ENCODE results near the gene ILKAP.

DNA sequence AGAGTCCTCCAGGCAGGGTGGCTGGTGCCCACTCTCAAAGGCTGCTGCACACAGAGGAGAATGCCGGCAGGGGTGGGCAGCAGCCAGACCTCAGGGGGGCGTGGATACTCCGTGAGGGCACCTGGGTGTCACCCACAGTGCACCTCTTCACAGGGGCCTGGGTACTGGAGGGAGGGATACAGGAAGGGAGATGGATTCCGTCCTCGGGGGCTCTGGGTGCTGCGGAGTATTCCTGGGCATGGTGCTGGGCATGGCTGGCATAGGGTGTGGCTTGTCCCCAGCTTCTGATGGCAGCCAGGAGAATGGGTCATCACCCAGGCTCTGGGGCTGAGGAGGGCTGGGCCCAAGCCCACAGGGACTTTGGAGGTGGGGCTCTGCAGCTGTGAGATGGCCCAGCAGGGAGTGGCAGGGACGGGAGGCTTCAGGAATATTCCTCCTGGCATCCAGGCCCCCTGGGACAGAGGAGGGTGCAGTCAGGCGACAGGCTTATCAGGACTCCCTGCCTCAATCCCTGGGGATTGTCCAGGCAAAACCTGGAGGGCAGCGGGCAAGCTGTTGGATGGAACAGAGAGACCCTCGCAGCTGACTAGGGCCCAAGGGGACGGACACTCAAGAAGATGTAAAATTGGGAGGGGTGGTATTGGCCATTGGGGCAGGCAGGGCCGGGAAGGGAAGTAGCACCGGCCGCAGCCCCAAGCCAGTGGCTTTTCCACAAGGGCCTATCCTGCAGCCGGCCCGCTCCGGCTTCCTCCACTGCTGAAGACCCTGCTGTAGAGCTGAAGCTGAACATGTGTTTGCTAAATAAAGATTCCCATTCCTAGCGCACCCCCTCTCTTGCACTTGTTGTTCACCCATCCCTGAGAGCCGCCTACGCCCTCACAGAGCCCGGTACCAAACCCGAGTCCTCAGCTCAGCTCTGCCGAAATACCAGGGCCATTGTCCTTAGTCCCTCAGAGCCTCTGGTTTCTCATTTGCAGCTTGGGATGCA is 70.7 kb downstream of the ILKAP start:
- TF ChIP-seq, protein P1, sequence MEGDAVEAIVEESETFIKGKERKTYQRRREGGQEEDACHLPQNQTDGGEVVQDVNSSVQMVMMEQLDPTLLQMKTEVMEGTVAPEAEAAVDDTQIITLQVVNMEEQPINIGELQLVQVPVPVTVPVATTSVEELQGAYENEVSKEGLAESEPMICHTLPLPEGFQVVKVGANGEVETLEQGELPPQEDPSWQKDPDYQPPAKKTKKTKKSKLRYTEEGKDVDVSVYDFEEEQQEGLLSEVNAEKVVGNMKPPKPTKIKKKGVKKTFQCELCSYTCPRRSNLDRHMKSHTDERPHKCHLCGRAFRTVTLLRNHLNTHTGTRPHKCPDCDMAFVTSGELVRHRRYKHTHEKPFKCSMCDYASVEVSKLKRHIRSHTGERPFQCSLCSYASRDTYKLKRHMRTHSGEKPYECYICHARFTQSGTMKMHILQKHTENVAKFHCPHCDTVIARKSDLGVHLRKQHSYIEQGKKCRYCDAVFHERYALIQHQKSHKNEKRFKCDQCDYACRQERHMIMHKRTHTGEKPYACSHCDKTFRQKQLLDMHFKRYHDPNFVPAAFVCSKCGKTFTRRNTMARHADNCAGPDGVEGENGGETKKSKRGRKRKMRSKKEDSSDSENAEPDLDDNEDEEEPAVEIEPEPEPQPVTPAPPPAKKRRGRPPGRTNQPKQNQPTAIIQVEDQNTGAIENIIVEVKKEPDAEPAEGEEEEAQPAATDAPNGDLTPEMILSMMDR (IDR thresholded peaks at IDR 0.05) = no peak
- TF ChIP-seq POLR2AphosphoS5 (IDR thresholded peaks at IDR 0.05; ENCODE audit: insufficient read depth in 1 of 2, low read depth in 1 of 2) (no peak), POLR2A (IDR thresholded peaks at IDR 0.05) (no peak)
